ACC112 (cell line): ENCODE data around the gene HTRA3.

Source experiments
- H2AFZ ChIP-seq: fragments of 200-600 bp; sonication (generic); one replicate; pipeline ENCODE4 v1.6.0; 2017; ENCODE audit warnings: antibody characterized with exemption, low read length; ENCODE audit not compliant: unreplicated experiment
- H3K27ac ChIP-seq: fragments of 200-600 bp; sonication (generic); 2 replicates; pipeline ENCODE4 v1.5.1; 2014; ENCODE audit warnings: low read depth, mild to moderate bottlenecking, antibody characterized with exemption, low read length, moderate library complexity
- H3K27me3 ChIP-seq: fragments of 200-600 bp; sonication (generic); 2 replicates; pipeline ENCODE4 v1.6.1; 2014; ENCODE audit warnings: mild to moderate bottlenecking, antibody characterized with exemption, low read length, moderate library complexity, mixed read lengths; ENCODE audit not compliant: insufficient read depth
- H3K36me3 ChIP-seq: fragments of 200-600 bp; sonication (generic); 2 replicates; pipeline ENCODE4 v1.6.1; 2016; ENCODE audit warnings: mild to moderate bottlenecking, antibody characterized with exemption, low read length, moderate library complexity, mixed read lengths; ENCODE audit not compliant: insufficient read depth
- H3K4me1 ChIP-seq: fragments of 200-600 bp; sonication (generic); one replicate; pipeline ENCODE4 v1.6.1; 2016; ENCODE audit warnings: low read length, mixed read lengths; ENCODE audit not compliant: insufficient read depth, unreplicated experiment, control insufficient read depth
- H3K4me3 ChIP-seq: fragments of 200-600 bp; sonication (generic); 2 replicates; pipeline ENCODE4 v1.5.1; 2014; ENCODE audit warnings: mild to moderate bottlenecking, low read depth, low read length
- H3K79me2 ChIP-seq: fragments of 200-600 bp; sonication (generic); one replicate; pipeline ENCODE4 v1.6.0; 2016; ENCODE audit warnings: low read length; ENCODE audit not compliant: control insufficient read depth, unreplicated experiment, insufficient read depth

Gene HTRA3

DNA sequence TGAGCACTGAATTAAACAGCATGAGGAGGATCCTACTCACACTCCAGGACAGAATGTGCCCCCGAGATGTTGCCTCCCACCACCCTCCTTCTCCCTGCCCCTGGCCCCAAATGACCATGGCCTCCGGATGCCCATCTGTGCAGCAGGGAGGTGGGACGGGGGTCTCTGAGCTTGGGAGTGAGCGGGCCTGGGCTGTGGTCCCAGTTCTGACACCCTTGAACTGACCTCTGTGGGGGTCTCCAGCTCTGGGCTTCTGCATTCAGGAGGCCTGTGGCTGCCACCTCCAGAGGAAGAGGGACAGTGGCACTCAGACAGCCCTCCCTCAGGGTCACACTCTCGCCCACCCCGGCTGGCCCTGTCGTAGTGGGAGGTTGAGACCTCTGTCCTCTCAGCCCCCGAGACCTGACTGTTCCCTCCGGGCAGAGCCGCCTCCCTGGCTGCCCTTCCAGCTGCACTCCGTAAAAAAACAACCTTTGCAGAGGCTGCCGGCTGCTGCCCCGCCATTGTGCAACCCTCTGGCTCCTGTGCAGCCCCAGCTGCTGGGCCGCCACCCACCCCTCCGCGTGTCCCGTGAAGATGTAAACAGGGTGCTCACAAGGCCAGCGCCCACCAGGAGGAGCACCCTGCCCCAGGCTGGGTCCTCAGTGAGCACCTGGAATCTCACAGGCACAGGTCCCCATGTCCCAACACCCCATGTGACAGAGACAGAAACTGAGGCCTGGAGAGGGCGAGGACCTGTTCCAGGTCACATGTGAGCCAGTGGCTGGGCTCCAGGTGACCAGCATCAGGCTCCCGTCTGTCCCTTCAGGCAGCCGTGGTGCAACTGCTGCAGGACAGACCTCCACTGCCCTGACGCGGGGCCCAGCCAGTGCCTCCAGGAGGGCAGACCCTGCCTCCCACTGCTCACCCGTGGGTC is 39.6 kb downstream of the HTRA3 start:
- no peaks in the 10 kb centered on the region for H3K36me3 ChIP-seq
- H3K79me2 ChIP-seq = no peaks in the 10 kb centered on the region
- H3K4me3 ChIP-seq = no peak overlapping the region
- peaks cover 12% of the 10 kb centered on the region for H3K4me1 ChIP-seq
- H3K27me3 ChIP-seq = peaks cover 25% of the 10 kb centered on the region
- no peak overlapping the region for H3K27ac ChIP-seq
- no peak overlapping the region for H2AFZ ChIP-seq

DNA sequence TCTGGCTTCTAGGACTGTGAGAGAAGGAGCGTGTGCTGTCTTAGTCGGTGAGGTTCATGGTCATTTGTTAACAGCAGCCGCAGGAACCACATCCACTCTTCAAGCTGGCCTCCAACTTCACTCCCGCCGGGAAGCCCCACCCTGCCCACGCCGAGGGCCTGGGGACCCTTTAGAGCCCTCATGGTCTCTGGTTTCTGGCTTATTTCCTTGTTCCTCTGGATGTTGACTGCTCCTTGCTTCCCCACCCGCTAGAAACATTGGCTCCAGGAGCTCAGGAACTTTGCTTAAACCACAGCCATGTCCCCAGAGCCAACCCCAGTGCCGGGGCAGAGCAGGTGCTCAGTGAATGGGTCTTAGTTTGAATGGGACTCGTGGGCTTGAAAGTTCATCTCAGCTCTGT is 40.8 kb downstream of the HTRA3 start:
- no peak overlapping the region for H3K27ac ChIP-seq
- H2AFZ ChIP-seq = no peak overlapping the region
- H3K4me1 ChIP-seq = peaks cover 10% of the 10 kb centered on the region
- no peak overlapping the region for H3K4me3 ChIP-seq
- no peaks in the 10 kb centered on the region for H3K36me3 ChIP-seq
- peaks cover 29% of the 10 kb centered on the region for H3K27me3 ChIP-seq
- no peaks in the 10 kb centered on the region for H3K79me2 ChIP-seq

DNA sequence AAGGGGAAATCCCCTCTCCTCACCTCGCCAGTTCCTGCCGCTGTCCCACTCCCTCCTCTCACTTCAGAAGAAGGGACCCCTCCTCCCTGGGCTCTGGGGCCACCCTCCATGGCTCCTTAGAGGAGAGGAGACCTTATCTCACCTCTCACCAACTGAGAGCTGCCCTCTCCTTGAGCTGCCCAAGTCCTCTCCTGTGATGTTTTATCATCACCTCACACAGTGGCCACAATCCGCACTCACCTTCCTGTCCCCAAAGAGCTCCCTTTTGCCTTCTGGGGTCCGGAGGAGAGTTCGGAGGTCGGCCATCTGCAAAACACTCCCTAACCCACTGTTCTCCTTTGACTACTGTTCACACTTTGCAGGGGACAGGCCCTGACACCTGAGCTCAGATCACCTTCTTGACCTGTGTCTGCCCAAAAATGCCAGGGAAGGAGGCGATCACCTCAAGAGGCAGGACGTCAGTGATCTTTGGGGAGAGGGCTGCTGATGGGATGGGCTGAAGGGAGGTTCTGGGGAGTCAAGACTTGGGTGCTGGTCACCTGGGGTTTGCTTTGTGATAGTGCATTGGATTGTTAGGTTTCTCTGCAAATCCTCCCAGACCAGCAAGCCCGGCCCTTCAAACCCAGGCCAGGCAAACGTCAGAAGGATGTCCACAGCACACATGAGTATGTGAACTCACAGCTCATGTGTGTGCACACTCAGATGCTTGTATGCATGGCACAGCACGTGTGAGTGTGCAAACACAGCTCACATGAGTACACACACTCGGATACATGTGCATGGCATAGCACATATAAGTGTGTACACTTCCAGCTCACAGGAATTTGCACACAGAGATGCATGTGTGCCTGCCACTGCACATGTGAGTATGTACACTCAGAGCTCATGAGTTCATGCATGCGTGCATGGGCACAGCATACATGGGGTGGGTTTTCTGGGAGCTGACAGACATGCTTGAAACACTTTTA is 41.8 kb downstream of the HTRA3 start:
- Histone ChIP-seq H3K36me3 (no peaks in the 10 kb centered on the region), H2AFZ (no peak overlapping the region), H3K27ac (no peak overlapping the region), H3K27me3 (peaks cover 29% of the 10 kb centered on the region), H3K79me2 (no peaks in the 10 kb centered on the region), H3K4me3 (no peak overlapping the region), H3K4me1 (peaks cover 17% of the 10 kb centered on the region)

DNA sequence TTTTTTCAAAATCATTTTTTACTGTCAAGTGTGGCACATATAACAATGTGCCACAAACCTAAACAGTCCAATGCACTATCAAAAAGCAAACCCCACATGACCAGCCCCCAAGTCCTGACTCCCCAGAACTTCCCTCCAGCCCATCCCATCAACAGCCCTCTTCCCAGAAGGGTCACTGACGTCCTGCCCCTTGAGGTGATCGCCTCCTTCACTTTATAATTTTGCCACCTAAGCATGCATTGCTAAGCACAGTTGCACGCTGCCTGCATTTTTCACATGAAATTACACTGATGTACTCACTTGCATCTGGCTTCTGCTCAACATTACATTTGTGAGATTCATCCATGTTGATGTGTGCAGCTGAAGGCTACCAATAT is 42.5 kb downstream of the HTRA3 start:
- H3K36me3 ChIP-seq = no peaks in the 10 kb centered on the region
- no peaks in the 10 kb centered on the region for H3K79me2 ChIP-seq
- H3K4me1 ChIP-seq = peaks cover 11% of the 10 kb centered on the region
- no peak overlapping the region for H3K27ac ChIP-seq
- H3K4me3 ChIP-seq = no peak overlapping the region
- peaks cover 29% of the 10 kb centered on the region for H3K27me3 ChIP-seq
- no peak overlapping the region for H2AFZ ChIP-seq

DNA sequence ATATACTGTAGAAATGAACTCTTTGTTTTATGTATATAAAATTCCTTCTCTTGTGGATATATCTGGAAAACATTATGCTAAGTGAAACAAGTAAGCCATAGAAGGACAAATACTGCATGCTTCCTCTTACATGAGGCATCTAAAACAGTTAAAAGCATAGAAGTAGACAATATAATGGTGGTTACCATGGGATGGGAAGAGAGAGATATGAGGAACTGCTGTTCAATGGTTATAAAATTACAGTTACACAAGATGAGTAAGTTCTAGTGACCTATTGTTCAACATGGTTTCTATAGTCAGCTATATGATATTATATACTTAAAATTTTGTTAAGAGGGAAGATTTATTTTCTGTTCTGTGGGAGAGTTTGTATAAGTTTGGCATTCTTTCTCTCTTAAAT is 43.4 kb downstream of the HTRA3 start:
- H2AFZ ChIP-seq = no peak overlapping the region
- H3K27ac ChIP-seq = no peak overlapping the region
- peaks cover 29% of the 10 kb centered on the region for H3K27me3 ChIP-seq
- H3K36me3 ChIP-seq = no peaks in the 10 kb centered on the region
- no peaks in the 10 kb centered on the region for H3K79me2 ChIP-seq
- peaks cover 10% of the 10 kb centered on the region for H3K4me1 ChIP-seq
- H3K4me3 ChIP-seq = no peak overlapping the region

DNA sequence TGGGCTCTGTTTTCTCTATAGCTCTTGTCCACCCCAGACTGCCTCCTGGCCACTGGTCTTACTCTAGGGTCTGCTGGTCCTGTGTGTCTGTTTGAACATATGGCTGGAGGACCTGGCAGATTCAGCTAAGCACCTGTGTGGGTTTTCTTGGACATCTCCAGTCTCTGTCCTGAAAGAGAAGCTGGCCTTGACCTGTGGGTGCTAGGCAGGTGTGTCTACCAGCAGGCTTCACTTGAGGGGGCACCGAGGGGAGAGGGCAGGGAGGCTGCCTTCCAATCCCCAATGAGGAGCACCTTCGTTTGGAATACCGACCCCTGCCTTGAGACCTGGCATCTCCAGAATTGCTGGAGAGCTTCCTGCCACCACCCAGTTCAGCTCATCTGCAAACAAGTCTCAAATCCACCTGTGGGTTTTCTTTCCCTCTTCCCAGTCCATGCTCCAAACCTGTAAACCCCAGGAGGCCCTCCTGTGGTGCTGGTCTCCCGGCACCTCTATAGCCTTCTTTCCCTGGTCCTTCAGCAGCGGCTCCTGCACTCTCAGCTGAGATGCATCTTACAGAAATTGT is 45.2 kb downstream of the HTRA3 start:
- Histone ChIP-seq H3K36me3 (no peaks in the 10 kb centered on the region), H3K27me3 (peaks cover 27% of the 10 kb centered on the region), H3K27ac (no peak overlapping the region), H3K79me2 (no peaks in the 10 kb centered on the region), H3K4me1 (peaks cover 10% of the 10 kb centered on the region), H2AFZ (no peak overlapping the region), H3K4me3 (no peak overlapping the region)

DNA sequence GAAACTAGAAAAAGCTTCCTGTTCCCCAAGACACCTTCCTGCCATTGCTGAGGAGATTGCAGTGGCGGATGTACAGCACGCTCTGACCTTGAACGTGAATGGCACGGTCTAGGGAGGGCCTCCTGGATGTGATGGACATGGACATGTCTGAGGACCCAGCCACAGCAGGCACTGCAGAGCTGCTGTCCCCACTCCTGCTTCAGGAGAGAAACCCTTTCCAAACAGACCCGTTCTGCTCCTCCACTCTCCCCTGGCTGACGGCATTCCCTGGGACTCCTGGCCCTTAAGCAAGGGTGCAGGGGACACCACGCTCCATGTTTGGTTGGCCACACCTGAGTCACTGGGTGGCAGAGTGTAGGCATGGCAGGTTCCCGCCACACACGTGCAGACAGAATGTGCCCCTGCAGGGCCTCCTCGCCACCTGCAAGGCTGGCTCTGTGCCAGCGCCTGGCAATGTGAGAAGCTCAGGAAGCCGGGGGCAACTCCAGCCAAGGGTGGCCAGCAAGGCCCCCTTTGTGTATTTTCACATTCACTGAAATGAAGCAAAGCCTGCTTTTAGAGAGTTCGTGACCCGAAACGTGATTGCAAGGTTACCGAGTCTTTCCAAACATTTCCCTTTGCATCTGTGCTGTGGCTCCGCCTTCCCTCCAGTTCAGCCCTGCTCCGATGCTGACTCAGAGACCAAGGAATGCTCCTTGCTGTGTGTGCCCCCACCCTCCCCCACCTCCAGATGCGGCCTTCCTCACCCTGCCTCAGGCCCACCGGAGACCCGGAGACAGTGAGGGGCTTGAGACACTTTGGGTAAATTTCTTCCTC is 46.1 kb downstream of the HTRA3 start:
- Histone ChIP-seq H3K36me3 (no peaks in the 10 kb centered on the region), H3K27ac (no peak overlapping the region), H2AFZ (no peak overlapping the region), H3K4me1 (peaks cover 10% of the 10 kb centered on the region), H3K27me3 (peaks cover 24% of the 10 kb centered on the region), H3K4me3 (no peak overlapping the region), H3K79me2 (no peaks in the 10 kb centered on the region)

DNA sequence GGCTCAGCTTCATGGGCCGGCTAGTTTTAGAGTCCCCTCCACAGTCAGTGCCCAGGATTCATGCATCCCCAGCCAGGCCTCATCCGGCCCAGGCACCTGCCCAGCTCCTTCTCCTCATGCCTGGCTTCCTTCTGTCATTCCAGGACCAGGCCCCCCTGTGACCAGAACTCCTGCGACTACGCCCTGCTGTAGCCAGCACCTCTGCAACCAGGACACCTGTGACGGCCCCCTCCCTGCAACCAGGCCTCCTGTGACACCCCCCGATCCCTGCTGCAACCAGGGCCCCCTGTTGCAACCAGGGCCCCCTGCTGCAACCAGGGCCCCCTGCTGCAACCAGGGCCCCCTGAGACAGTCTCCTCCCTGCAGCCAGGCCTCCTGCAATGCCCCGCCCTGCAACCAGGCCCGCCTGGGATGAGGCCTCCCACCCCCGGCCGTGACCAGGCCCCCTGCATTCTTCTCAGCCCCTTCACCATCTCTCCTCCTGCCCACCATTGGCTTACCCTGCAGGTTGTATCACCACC is 46.8 kb downstream of the HTRA3 start:
- Histone ChIP-seq H2AFZ (no peak overlapping the region), H3K4me3 (no peak overlapping the region), H3K27ac (no peak overlapping the region), H3K36me3 (no peaks in the 10 kb centered on the region), H3K27me3 (peaks cover 22% of the 10 kb centered on the region), H3K4me1 (peaks cover 10% of the 10 kb centered on the region), H3K79me2 (no peaks in the 10 kb centered on the region)

DNA sequence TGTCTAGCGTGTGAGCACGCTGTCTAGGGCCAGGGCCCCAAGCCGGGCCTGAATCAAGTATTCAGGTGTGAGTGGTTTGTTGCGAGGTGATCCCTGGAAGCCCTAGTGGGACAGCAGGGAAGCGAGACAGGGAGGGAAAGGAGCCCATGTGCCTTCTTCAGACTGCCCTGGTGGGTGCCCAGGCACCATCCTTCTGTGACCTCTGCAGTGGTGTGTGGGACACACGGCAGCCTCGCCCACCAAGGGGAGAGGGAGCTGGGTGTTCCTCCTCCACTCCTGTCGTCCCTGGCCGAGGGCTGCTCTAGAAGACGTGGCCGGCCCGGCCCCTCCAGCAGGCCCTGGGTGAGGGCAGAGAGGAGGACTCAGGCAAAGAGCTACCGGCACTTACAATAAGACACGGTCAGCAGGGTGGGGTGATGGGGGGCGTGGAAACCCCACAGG is 47.4 kb downstream of the HTRA3 start:
- H3K36me3 ChIP-seq = no peaks in the 10 kb centered on the region
- H2AFZ ChIP-seq = no peak overlapping the region
- no peaks in the 10 kb centered on the region for H3K79me2 ChIP-seq
- peaks cover 10% of the 10 kb centered on the region for H3K4me1 ChIP-seq
- no peak overlapping the region for H3K27ac ChIP-seq
- no peak overlapping the region for H3K4me3 ChIP-seq
- peaks cover 17% of the 10 kb centered on the region for H3K27me3 ChIP-seq

DNA sequence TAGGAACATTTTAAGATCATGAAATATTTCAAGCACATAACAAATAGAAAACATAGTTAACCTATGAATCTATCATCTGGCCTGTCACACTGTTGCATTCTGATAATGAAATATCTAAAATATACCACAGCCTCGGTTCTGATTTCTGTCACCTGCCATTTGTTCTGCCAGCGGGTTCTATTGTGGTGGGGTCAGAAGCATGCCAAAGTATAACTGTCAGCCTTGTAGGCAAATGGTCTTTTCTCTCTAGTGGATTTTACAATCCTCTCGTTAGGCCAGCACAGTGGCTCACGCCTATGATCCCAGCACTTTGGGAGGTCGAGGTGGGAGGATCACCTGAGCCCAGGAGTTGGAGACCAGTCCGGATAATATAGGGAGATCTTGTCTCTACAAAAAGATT is 47.9 kb downstream of the HTRA3 start:
- Histone ChIP-seq H3K4me3 (no peak overlapping the region), H3K79me2 (no peaks in the 10 kb centered on the region), H3K36me3 (no peaks in the 10 kb centered on the region), H3K27me3 (peaks cover 12% of the 10 kb centered on the region), H3K27ac (no peak overlapping the region), H3K4me1 (peaks cover 10% of the 10 kb centered on the region), H2AFZ (no peak overlapping the region)
